Trophoblast cell (in vitro differentiated cells and primary cell): Measurements from ENCODE around the gene DAAM1.
A peak's percentile ranks its signal among the peaks of the same experiment; 100 is the strongest.

Experiments used
- DNase-seq, 2 donors: peaks; one replicate each; pipeline ENCODE4 v3.0.0-alpha.2; 2016
- H2AFZ ChIP-seq: 2 replicates; pipeline ENCODE4 v1.6.1; 2013; ENCODE audit warnings: low read length, moderate library complexity, mild to moderate bottlenecking; ENCODE audit not compliant: insufficient read depth, poor library complexity
- H2AK5ac ChIP-seq: 2 replicates; pipeline ENCODE4 v1.6.1; 2013; ENCODE audit warnings: mild to moderate bottlenecking, low read length
- H2BK120ac ChIP-seq: 2 replicates; pipeline ENCODE4 v1.6.1; 2013; ENCODE audit warnings: low read length, mild to moderate bottlenecking, moderate library complexity; ENCODE audit not compliant: insufficient read depth, poor library complexity
- H2BK12ac ChIP-seq: 2 replicates; pipeline ENCODE4 v1.6.1; 2013; ENCODE audit warnings: mild to moderate bottlenecking, low read length, moderate library complexity
- H2BK5ac ChIP-seq: 2 replicates; pipeline ENCODE4 v1.6.1; 2013; ENCODE audit warnings: low read length, low read depth, moderate library complexity, mild to moderate bottlenecking; ENCODE audit not compliant: poor library complexity
- H3K14ac ChIP-seq: 2 replicates; pipeline ENCODE4 v1.6.1; 2013; ENCODE audit warnings: mild to moderate bottlenecking, low read length
- H3K18ac ChIP-seq: 2 replicates; pipeline ENCODE4 v1.6.1; 2013; ENCODE audit warnings: mild to moderate bottlenecking, low read length
- H3K23ac ChIP-seq: 2 replicates; pipeline ENCODE4 v1.6.1; 2013; ENCODE audit warnings: low read length
- H3K27ac ChIP-seq: 2 replicates; pipeline ENCODE4 v1.5.1; 2013; ENCODE audit warnings: low read depth, mild to moderate bottlenecking, inconsistent platforms, low read length, moderate library complexity
- H3K27me3 ChIP-seq: 2 replicates; pipeline ENCODE4 v1.6.1; 2013; ENCODE audit warnings: inconsistent platforms, mild to moderate bottlenecking, low read length, moderate library complexity; ENCODE audit not compliant: insufficient read depth
- H3K36me3 ChIP-seq, 2 experiments: 1 replicate in 1 of 2; 2 replicates in 1 of 2; pipeline ENCODE4 v1.6.1; 2013; ENCODE audit warnings: low read length in 2 of 2, mild to moderate bottlenecking in 2 of 2, moderate library complexity in 1 of 2; ENCODE audit not compliant: insufficient read depth in 2 of 2, control insufficient read depth in 1 of 2
- H3K4ac ChIP-seq: 2 replicates; pipeline ENCODE4 v1.6.1; 2013; ENCODE audit warnings: low read depth, mild to moderate bottlenecking, low read length, moderate library complexity
- H3K4me1 ChIP-seq, 2 experiments: 1 replicate in 1 of 2; 2 replicates in 1 of 2; pipeline ENCODE4 v1.6.1; 2013; ENCODE audit warnings: low read length in 2 of 2, mild to moderate bottlenecking in 2 of 2, moderate library complexity in 1 of 2; ENCODE audit not compliant: insufficient read depth in 2 of 2, control insufficient read depth in 1 of 2
- H3K4me2 ChIP-seq: 2 replicates; pipeline ENCODE4 v1.6.1; 2013; ENCODE audit warnings: inconsistent platforms, mild to moderate bottlenecking, low read length, moderate library complexity
- H3K4me3 ChIP-seq: 2 replicates; pipeline ENCODE4 v1.5.1; 2013; ENCODE audit warnings: mild to moderate bottlenecking, low read depth, low read length, inconsistent platforms
- H3K79me1 ChIP-seq: one replicate; pipeline ENCODE4 v1.6.1; 2013; ENCODE audit warnings: low read length
- H3K79me2 ChIP-seq: 2 replicates; pipeline ENCODE4 v1.6.1; 2013; ENCODE audit warnings: low read length, mild to moderate bottlenecking; ENCODE audit not compliant: control insufficient read depth, insufficient read depth, poor library complexity
- H3K9ac ChIP-seq: 2 replicates; pipeline ENCODE4 v1.6.1; 2013; ENCODE audit warnings: mild to moderate bottlenecking, low read length
- H3K9me3 ChIP-seq: 2 replicates; pipeline ENCODE4 v1.6.1; 2013; ENCODE audit warnings: low read depth, mild to moderate bottlenecking, control low read depth, inconsistent platforms, low read length; ENCODE audit not compliant: insufficient read depth
- H4K12ac ChIP-seq: 2 replicates; pipeline ENCODE4 v1.6.1; 2013; ENCODE audit warnings: low read depth, mild to moderate bottlenecking, low read length, moderate library complexity
- H4K8ac ChIP-seq: 2 replicates; pipeline ENCODE4 v1.6.1; 2013; ENCODE audit warnings: low read depth, mild to moderate bottlenecking, low read length, moderate library complexity
- H4K91ac ChIP-seq: one replicate; pipeline ENCODE4 v1.6.1; 2013; ENCODE audit warnings: low read depth, mild to moderate bottlenecking, low read length, moderate library complexity
- WGBS: extraction: QIAGEN DNeasy Blood & Tissue Kit; methylation state at CpG from one replicate; pipeline ENCODE4 v1.1.7; 2013; ENCODE audit warnings: missing lambda C conversion rate; ENCODE audit not compliant: insufficient read length, insufficient coverage; ENCODE audit errors: extremely low coverage; 5-methylcytosine and 5-hydroxymethylcytosine counted together

DAAM1 gene

DNA sequence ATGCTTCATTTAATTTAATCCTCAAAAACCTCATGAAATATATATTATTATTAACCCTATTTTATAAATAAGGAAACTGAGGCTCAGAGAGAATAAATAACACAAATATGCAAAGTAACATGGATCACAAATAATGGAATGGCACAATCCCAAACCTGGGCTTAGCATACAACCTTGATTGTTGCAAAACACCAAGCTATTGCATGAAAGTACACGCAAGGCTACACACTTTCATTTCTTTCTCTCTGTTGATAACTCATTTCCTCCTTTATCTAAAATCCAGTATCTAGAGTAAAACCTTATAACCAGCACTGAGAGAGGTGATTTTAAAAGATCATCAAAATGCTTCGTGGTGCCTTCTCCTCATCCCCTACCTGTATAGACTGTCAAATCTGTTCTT, 2.8 kb upstream of the DAAM1 start:
- WGBS: no CpG with 5 or more reads among the region's 2 CpGs
- Histone ChIP-seq H2AK5ac (no peak overlapping the region), H3K36me3 (no peaks in the 10 kb centered on the region), H3K4me1 (peaks cover 0 to 7% of the 10 kb centered on the region in 2 experiments), H3K18ac (no peak overlapping the region), H3K23ac (no peak overlapping the region), H3K14ac (no peak overlapping the region), H3K9ac (no peak overlapping the region), H4K91ac (no peak overlapping the region), H2BK120ac (no peak overlapping the region), H3K4me3 (no peak overlapping the region), H4K8ac (no peak overlapping the region), H2BK5ac (no peak overlapping the region), H3K9me3 (no peaks in the 10 kb centered on the region), H4K12ac (no peak overlapping the region), H3K79me2 (peaks cover 10% of the 10 kb centered on the region), H3K27ac (no peak overlapping the region), H3K4ac (no peak overlapping the region), H3K27me3 (peaks cover 1% of the 10 kb centered on the region), H3K4me2 (no peak overlapping the region), H2AFZ (no peak overlapping the region), H2BK12ac (no peak overlapping the region), H3K79me1 (peaks cover 11% of the 10 kb centered on the region)
- DNase-seq: no peak

DNA sequence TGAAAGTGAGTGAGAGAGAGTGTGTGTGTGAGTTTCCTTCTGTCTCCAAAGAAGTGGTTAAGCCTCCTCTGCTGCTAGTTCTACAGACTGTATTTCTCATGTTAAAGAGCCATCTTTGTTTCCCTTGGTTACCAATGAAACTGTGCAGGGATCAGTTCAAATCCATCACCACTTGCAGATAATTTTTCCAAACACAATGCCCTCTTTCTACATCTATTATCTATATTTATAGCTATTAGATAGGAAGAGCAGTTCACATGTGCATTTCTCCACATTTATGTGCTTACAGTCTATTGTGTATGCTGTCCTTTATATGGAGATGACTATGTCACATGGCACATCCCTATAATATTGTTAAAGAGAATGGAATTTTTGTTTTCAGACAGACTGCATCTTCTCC, 2.2 kb upstream of the DAAM1 start:
- no peak overlapping the region for H3K9ac ChIP-seq
- H3K27me3 ChIP-seq: peaks cover 1% of the 10 kb centered on the region
- H2AFZ ChIP-seq: no peak overlapping the region
- H3K27ac ChIP-seq: no peak overlapping the region
- no peaks in the 10 kb centered on the region for H3K9me3 ChIP-seq
- H2BK120ac ChIP-seq: no peak overlapping the region
- no peak overlapping the region for H4K12ac ChIP-seq
- no peak overlapping the region for H3K18ac ChIP-seq
- no peak overlapping the region for H3K4ac ChIP-seq
- no peak for DNase-seq
- no peak overlapping the region for H3K4me3 ChIP-seq
- H3K14ac ChIP-seq: no peak overlapping the region
- H3K79me2 ChIP-seq: peaks cover 10% of the 10 kb centered on the region
- H3K4me1 ChIP-seq: peaks cover 0 to 7% of the 10 kb centered on the region in 2 experiments
- H3K36me3 ChIP-seq: no peaks in the 10 kb centered on the region
- no peak overlapping the region for H3K4me2 ChIP-seq
- H3K79me1 ChIP-seq: peaks cover 11% of the 10 kb centered on the region
- H2AK5ac ChIP-seq: no peak overlapping the region
- no peak overlapping the region for H3K23ac ChIP-seq
- no peak overlapping the region for H4K8ac ChIP-seq
- H4K91ac ChIP-seq: no peak overlapping the region
- no peak overlapping the region for H2BK5ac ChIP-seq
- no peak overlapping the region for H2BK12ac ChIP-seq

DNA sequence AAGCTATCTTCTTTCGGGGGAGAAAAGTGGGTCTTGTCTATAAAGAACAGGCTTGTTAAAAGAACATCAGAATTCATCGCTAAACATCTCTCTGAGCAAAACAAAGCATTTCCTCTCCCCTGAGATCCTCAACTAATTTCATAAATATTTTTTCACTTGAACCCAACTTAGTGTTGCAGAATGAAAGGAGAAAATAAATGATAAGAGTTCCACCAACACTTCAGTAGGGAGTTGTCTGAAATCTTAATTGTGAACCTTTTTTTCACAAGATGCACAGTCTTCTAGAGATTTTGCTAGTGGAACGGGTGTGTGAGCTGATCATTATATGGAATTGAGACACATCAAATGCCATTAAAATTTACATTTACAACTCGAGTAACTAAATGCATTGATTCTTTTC, 1.3 kb upstream of the DAAM1 start:
- DNase-seq: no peak
- Histone ChIP-seq H3K14ac (no peak overlapping the region), H2BK12ac (no peak overlapping the region), H3K27me3 (peaks cover 1% of the 10 kb centered on the region), H3K4me2 (no peak overlapping the region), H3K9me3 (no peaks in the 10 kb centered on the region), H3K79me2 (peaks cover 10% of the 10 kb centered on the region), H4K12ac (no peak overlapping the region), H2BK120ac (no peak overlapping the region), H3K23ac (no peak overlapping the region), H3K9ac (no peak overlapping the region), H3K27ac (no peak overlapping the region), H2BK5ac (no peak overlapping the region), H3K79me1 (peaks cover 11% of the 10 kb centered on the region), H3K36me3 (no peaks in the 10 kb centered on the region), H4K8ac (no peak overlapping the region), H3K4me3 (no peak overlapping the region), H4K91ac (no peak overlapping the region), H2AFZ (no peak overlapping the region), H3K4ac (no peak overlapping the region), H3K4me1 (peaks cover 0 to 7% of the 10 kb centered on the region in 2 experiments), H3K18ac (no peak overlapping the region), H2AK5ac (no peak overlapping the region)
- WGBS: no CpG with 5 or more reads among the region's 4 CpGs

DNA sequence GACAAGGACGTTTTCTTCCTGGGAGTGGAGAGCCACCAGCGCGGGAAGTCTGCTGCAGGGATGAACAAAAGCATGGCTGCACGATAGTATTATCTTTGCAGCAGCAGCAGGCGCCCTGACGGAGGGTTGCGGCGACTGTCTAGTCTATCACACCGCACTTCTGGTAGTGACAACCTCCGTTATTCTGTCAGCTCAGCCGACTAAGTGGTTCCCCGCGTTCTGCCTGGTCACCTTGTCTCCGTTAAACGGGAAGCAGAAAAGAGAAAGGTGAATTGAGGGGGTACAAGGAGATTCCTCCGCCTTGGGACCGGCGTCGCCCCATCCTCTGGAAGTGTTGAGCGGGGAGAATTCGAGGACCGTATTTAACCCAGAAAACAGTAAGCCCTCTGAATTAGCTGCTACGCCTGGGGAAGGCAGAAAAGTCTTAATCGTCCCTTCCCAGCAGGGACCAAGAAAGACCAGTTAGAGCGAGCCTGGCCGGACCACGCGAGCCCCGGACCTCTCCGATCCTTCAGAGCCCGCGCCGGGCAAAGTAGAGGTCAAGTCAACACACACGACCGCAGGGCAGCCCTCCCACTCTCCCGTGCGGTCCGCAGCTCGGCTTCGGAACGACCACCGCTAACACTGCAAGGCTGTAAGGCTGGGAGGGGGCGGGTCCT, 536 bp upstream of the DAAM1 start:
- no CpG with 5 or more reads among the region's 43 CpGs for WGBS
- DNase-seq: peak in 1 of 2 donors; percentile 49
- Histone ChIP-seq H4K8ac (peak overlapping the region; percentile 78), H3K27me3 (peaks cover 1% of the 10 kb centered on the region), H2BK120ac (peak overlapping the region; percentile 60), H3K4ac (peak overlapping the region; percentile 33), H3K14ac (peak overlapping the region; percentile 69), H3K27ac (peak overlapping the region; percentile 20), H3K4me3 (peak overlapping the region; percentile 72), H2AFZ (peak overlapping the region; percentile 92), H3K4me1 (peaks cover 0 to 7% of the 10 kb centered on the region in 2 experiments), H2AK5ac (no peak overlapping the region), H3K79me1 (peaks cover 11% of the 10 kb centered on the region), H3K9ac (peak overlapping the region; percentile 35), H3K4me2 (peak overlapping the region; percentile 93), H2BK5ac (peak overlapping the region; percentile 57), H4K91ac (peak overlapping the region; percentile 61), H2BK12ac (no peak overlapping the region), H4K12ac (peak overlapping the region; percentile 49), H3K9me3 (no peaks in the 10 kb centered on the region), H3K18ac (peak overlapping the region; percentile 33), H3K23ac (no peak overlapping the region), H3K36me3 (no peaks in the 10 kb centered on the region), H3K79me2 (peaks cover 10% of the 10 kb centered on the region)
